SU-DHL-6 (cell line): ENCODE results near the gene MLEC.

Experiments used
- EZH2phosphoT487 ChIP-seq: fragments of 200-600 bp; sonication (generic), shearing (Covaris generic); conservative IDR thresholded peaks from 2 replicates; pipeline ENCODE4 v1.6.1; 2018; ENCODE audit warnings: mild to moderate bottlenecking, antibody characterized with exemption, low read length, moderate library complexity, mixed read lengths
- TF ChIP-seq, protein P1 (sequence below): fragments of 200-600 bp; sonication (generic); IDR thresholded peaks from one replicate; pipeline ENCODE4 v1.5.1; 2017; ENCODE audit warnings: antibody characterized with exemption, mild to moderate bottlenecking, low read length, moderate library complexity; ENCODE audit not compliant: insufficient read depth, poor library complexity, severe bottlenecking

DNA sequence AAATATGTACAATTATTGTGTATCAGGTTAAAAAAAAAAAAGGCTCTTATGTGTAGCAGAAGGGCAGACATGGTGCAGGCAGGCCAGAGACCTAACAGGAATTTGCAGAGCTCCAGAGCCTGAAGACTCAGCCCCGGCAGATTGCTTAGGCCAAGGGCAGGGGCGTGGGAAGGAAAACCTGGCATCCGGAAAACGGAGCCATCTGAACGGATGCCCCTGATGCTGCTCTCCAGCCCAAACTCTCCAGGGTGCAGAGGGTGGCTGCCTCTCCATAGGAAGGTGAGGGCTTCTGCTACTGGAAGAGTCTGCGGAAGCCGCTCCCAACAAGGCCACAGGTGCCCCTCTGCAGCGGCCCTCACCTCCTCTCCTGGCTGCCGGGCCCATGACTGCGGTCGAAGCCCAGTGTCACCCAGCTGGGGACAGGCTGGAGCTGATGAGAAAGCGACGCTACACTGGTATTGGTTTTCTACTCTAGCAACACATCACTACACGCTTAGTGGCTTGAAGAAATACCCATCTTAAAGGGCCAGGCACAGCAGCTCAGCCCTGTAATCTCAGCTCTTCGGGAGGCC lies 58.1 kb downstream of the MLEC start:
- TF ChIP-seq, protein P1, sequence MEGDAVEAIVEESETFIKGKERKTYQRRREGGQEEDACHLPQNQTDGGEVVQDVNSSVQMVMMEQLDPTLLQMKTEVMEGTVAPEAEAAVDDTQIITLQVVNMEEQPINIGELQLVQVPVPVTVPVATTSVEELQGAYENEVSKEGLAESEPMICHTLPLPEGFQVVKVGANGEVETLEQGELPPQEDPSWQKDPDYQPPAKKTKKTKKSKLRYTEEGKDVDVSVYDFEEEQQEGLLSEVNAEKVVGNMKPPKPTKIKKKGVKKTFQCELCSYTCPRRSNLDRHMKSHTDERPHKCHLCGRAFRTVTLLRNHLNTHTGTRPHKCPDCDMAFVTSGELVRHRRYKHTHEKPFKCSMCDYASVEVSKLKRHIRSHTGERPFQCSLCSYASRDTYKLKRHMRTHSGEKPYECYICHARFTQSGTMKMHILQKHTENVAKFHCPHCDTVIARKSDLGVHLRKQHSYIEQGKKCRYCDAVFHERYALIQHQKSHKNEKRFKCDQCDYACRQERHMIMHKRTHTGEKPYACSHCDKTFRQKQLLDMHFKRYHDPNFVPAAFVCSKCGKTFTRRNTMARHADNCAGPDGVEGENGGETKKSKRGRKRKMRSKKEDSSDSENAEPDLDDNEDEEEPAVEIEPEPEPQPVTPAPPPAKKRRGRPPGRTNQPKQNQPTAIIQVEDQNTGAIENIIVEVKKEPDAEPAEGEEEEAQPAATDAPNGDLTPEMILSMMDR, result no peak
- TF ChIP-seq EZH2phosphoT487, result no peak
